Transverse colon (tissue), 3 donors: Measurements from ENCODE around the gene RORB.

Experiments used
- POLR2A ChIP-seq: fragments of 450-650 bp; IDR thresholded peaks from one replicate; pipeline ENCODE4 v1.6.1; 2016; ENCODE audit warnings: antibody characterized with exemption, mild to moderate bottlenecking, moderate library complexity
- TF ChIP-seq, protein P1 (sequence below), 5 experiments: fragments of 200-600 bp in 3 of 5; fragments of 450-650 bp in 2 of 5; sonication (generic) in 3 of 5; IDR thresholded peaks; 1 replicate in 2 of 5; 2 replicates in 3 of 5; pipeline ENCODE4 v1.5.1; 2016 to 2017; ENCODE audit warnings: antibody characterized with exemption in 5 of 5, inconsistent platforms in 3 of 5, mild to moderate bottlenecking in 2 of 5, moderate library complexity in 1 of 5

DNA sequence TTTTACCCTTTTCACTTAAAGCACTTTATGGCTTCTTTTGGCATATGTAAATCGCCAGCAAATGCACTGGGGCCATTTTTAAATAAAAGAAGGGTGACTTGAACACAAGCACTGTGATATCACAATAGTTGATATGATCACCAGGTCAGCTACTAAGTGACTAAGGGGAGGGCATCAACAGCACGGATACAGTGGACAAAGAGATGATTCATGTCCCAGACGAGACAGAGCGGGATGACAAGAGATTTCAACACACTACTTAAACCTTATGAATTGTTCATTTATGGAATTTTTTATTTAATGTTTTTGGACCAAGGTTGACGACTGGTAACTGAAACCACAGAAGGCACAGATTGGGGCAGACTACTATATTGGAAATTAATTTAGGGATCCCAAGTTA is 54.1 kb downstream of the RORB start:
- TF ChIP-seq, protein P1, sequence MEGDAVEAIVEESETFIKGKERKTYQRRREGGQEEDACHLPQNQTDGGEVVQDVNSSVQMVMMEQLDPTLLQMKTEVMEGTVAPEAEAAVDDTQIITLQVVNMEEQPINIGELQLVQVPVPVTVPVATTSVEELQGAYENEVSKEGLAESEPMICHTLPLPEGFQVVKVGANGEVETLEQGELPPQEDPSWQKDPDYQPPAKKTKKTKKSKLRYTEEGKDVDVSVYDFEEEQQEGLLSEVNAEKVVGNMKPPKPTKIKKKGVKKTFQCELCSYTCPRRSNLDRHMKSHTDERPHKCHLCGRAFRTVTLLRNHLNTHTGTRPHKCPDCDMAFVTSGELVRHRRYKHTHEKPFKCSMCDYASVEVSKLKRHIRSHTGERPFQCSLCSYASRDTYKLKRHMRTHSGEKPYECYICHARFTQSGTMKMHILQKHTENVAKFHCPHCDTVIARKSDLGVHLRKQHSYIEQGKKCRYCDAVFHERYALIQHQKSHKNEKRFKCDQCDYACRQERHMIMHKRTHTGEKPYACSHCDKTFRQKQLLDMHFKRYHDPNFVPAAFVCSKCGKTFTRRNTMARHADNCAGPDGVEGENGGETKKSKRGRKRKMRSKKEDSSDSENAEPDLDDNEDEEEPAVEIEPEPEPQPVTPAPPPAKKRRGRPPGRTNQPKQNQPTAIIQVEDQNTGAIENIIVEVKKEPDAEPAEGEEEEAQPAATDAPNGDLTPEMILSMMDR (IDR thresholded peaks at IDR 0.05): no peak
- no peak for TF ChIP-seq POLR2A
